ENCODE measurements around the gene PLIN5. TPM values are rescaled to one million over a fixed set of nuclear protein-coding genes. Genes with fewer than 3 reads are reported as not detected.

PLIN5 gene
- total RNA-seq, 1 donor from 2014 or later = 4.8 TPM

- H3K27ac Mint-ChIP-seq (ENCODE audit: unreplicated experiment) = no peak overlapping the region
- H3K27me3 Mint-ChIP-seq (ENCODE audit: low read depth) = no peaks in the 10 kb centered on the region
- peaks cover 12% of the 10 kb centered on the region for H3K36me3 Mint-ChIP-seq (ENCODE audit: low read depth)
- peaks cover 4% of the 10 kb centered on the region for H3K4me1 Mint-ChIP-seq
- peaks cover 5% of the 10 kb centered on the region for H3K9me3 Mint-ChIP-seq
- no peak for TF ChIP-seq CTCF (conservative IDR thresholded peaks at IDR 0.05)
- DNase-seq (ENCODE audit: low read depth, low spot score) = no peak
- H3K4me3 Mint-ChIP-seq = no peak overlapping the region
Observed at GRCh38 chr19:4555657-4556561, 20.9 kb upstream of the PLIN5 start.

DNA sequence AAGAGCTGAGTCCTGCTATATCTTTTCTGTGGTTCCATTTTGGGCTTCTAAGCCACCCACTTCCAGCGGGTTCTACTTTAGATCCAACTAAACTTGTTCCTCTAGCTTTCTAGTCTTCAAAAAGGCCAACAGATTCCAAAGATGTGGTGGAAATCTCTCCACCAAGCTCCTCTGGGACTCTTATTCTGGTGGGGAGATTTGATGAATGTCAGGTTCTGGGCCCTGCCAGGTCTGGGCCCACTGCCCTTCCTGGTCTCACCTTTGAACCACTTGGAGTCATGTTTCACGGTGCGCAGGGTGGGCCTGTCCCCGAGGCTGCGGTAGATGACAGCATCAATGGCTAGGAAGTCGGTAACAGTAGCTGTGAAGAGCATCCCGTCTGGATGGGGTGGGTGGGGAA is 19.7 kb upstream of the PLIN5 start:
- no peak for DNase-seq (ENCODE audit: low read depth, low spot score)
- Mint-ChIP-seq H3K27ac (ENCODE audit: unreplicated experiment) (no peak overlapping the region), H3K27me3 (ENCODE audit: low read depth) (no peaks in the 10 kb centered on the region), H3K4me3 (no peak overlapping the region), H3K9me3 (peaks cover 5% of the 10 kb centered on the region), H3K36me3 (ENCODE audit: low read depth) (peaks cover 12% of the 10 kb centered on the region), H3K4me1 (peaks cover 4% of the 10 kb centered on the region)
- TF ChIP-seq CTCF (conservative IDR thresholded peaks at IDR 0.05) = no peak

DNA sequence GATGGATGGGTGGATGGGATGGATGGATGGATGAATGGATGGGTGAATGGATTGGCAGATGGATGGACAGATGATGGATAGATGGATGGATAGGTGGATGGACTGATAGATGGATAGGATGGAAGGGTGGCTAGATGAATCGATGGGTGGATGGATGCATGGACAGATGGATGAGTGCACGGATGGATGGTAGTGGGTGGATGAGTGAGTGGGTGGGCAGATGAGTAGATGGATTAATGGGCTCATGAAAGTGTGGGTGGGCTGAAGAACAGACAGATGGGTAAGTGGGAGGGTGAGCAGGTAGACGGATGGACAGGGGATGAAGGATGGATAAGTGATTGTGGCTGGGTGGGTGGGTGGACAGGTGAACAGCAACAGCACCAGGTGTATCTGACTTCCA is 18.8 kb upstream of the PLIN5 start:
- no peak for DNase-seq (ENCODE audit: low read depth, low spot score)
- no peaks in the 10 kb centered on the region for H3K27me3 Mint-ChIP-seq (ENCODE audit: low read depth)
- H3K4me1 Mint-ChIP-seq = peaks cover 4% of the 10 kb centered on the region
- no peak overlapping the region for H3K27ac Mint-ChIP-seq (ENCODE audit: unreplicated experiment)
- H3K9me3 Mint-ChIP-seq = peaks cover 5% of the 10 kb centered on the region
- TF ChIP-seq CTCF (conservative IDR thresholded peaks at IDR 0.05) = no peak
- H3K4me3 Mint-ChIP-seq = no peak overlapping the region
- peaks cover 12% of the 10 kb centered on the region for H3K36me3 Mint-ChIP-seq (ENCODE audit: low read depth)

GRCh38 chr19:4553092-4553695 is 18.2 kb upstream of the PLIN5 start:
- no peak for DNase-seq (ENCODE audit: low read depth, low spot score)
- peaks cover 4% of the 10 kb centered on the region for H3K4me1 Mint-ChIP-seq
- H3K36me3 Mint-ChIP-seq (ENCODE audit: low read depth) = peaks cover 12% of the 10 kb centered on the region
- H3K27ac Mint-ChIP-seq (ENCODE audit: unreplicated experiment) = no peak overlapping the region
- H3K4me3 Mint-ChIP-seq = no peak overlapping the region
- H3K9me3 Mint-ChIP-seq = peaks cover 5% of the 10 kb centered on the region
- no peaks in the 10 kb centered on the region for H3K27me3 Mint-ChIP-seq (ENCODE audit: low read depth)
- no peak for TF ChIP-seq CTCF (conservative IDR thresholded peaks at IDR 0.05)

- no peak for DNase-seq (ENCODE audit: low read depth, low spot score)
- Mint-ChIP-seq H3K27ac (ENCODE audit: unreplicated experiment) (no peak overlapping the region), H3K4me1 (peaks cover 4% of the 10 kb centered on the region), H3K4me3 (no peak overlapping the region), H3K9me3 (peaks cover 5% of the 10 kb centered on the region), H3K36me3 (ENCODE audit: low read depth) (peaks cover 12% of the 10 kb centered on the region), H3K27me3 (ENCODE audit: low read depth) (no peaks in the 10 kb centered on the region)
- TF ChIP-seq CTCF (conservative IDR thresholded peaks at IDR 0.05) = no peak
Observed at GRCh38 chr19:4552525-4552819, 17.4 kb upstream of the PLIN5 start.
